ENCODE measurements around the gene CD160.

- TF ChIP-seq EZH2 (IDR thresholded peaks at IDR 0.05; ENCODE audit: insufficient read depth, poor library complexity, severe bottlenecking) (no peak), EZH2phosphoT487 (IDR thresholded peaks at IDR 0.05; ENCODE audit: insufficient read depth, low read depth) (no peak)
Observed at GRCh38 chr1:145707183-145707867, 12.0 kb upstream of the CD160 start, which contains the start of gene PDZK1.

Measured in GM23248 (cell line).